ENCODE results near the gene ZNF823. TPM values are rescaled to one million over a fixed set of nuclear protein-coding genes. Genes with fewer than 3 reads are reported as not detected.
"Not testable (repeated sequence)": the region's sequence is repeated elsewhere in the genome, so short reads cannot be mapped to it uniquely, and the experiment has no call there.

The ZNF823 gene
- polyA plus RNA-seq, 3 donors = 1.4 to 2.8 (median 2.1) TPM

- no peak overlapping the region for H3K27ac ChIP-seq (ENCODE audit: low read depth, low read length)
- WGBS, 3 donors = 20 to 24% (median 22%) methylated on average over 16 of the region's 16 CpGs
These were observed 44.9 kb downstream of the ZNF823 start for GRCh38 chr19:11693505-11694499.

GRCh38 chr19:11692127-11692790 is 46.5 kb downstream of the ZNF823 start:
- WGBS, 3 donors = 63 to 94% (median 85%) methylated on average over 11 of the region's 11 CpGs
- no peak overlapping the region for H3K27ac ChIP-seq (ENCODE audit: low read depth, low read length)

- H3K27ac ChIP-seq (ENCODE audit: low read depth, low read length) = no peak overlapping the region
- 89 to 91% (median 91%) methylated on average over 4 of the region's 4 CpGs for WGBS, 3 donors
These were observed 52.8 kb downstream of the ZNF823 start for GRCh38 chr19:11685676-11686650.

GRCh38 chr19:11684987-11685675 is 53.6 kb downstream of the ZNF823 start:
- 91 to 94% (median 94%) methylated on average over 3 of the region's 3 CpGs for WGBS, 3 donors
- H3K27ac ChIP-seq (ENCODE audit: low read depth, low read length) = no peak overlapping the region

GRCh38 chr19:11680689-11681302 is 58.0 kb downstream of the ZNF823 start:
- no peak overlapping the region for H3K27ac ChIP-seq (ENCODE audit: low read depth, low read length)
- WGBS, 3 donors = 90 to 97% (median 97%) methylated on average over 2 of the region's 2 CpGs

- 92 to 97% (median 95%) methylated on average over 1 of the region's 1 CpG for WGBS, 3 donors
- no peak overlapping the region for H3K27ac ChIP-seq (ENCODE audit: low read depth, low read length)
These were observed 60.2 kb downstream of the ZNF823 start for GRCh38 chr19:11678504-11678903.

GRCh38 chr19:11676661-11677600 is 61.8 kb downstream of the ZNF823 start:
- WGBS, 3 donors = 94 to 99% (median 94%) methylated on average over 36 to 41 of the region's 47 CpGs
- H3K27ac ChIP-seq (ENCODE audit: low read depth, low read length) = not testable (repeated sequence)

- 94 to 98% (median 95%) methylated on average over 5 to 6 of the region's 6 CpGs for WGBS, 3 donors
- no peak overlapping the region for H3K27ac ChIP-seq (ENCODE audit: low read depth, low read length)
These were observed 63.2 kb downstream of the ZNF823 start for GRCh38 chr19:11675569-11675968.

- 6 to 12% (median 9%) methylated on average over 21 to 26 of the region's 26 CpGs for WGBS, 3 donors
- no peak overlapping the region for H3K27ac ChIP-seq (ENCODE audit: low read depth, low read length)
These were observed 64.7 kb downstream of the ZNF823 start for GRCh38 chr19:11674067-11674492.

- H3K27ac ChIP-seq (ENCODE audit: low read depth, low read length) = no peak overlapping the region
- WGBS, 3 donors = 1 to 2% (median 2%) methylated on average over 14 of the region's 14 CpGs
These were observed 65.1 kb downstream of the ZNF823 start for GRCh38 chr19:11673608-11674041.

Other genes with a start within 250 kb of the ZNF823 start
- 1 to 10 TPM; 5.8 to 8.0 (median 6.5) TPM for gene ZNF653, start 233.1 kb downstream of the ZNF823 start, polyA plus RNA-seq
- 10 to 100 TPM; 48.1 to 56.4 (median 50.4) TPM for gene ECSIT, start 209.8 kb downstream of the ZNF823 start, polyA plus RNA-seq
- 10 to 100 TPM in 2 of 3 donors, 1 to 10 TPM in 1; 4.3 to 39.0 (median 21.4) TPM for gene CNN1, start 200.1 kb downstream of the ZNF823 start, polyA plus RNA-seq
- gene ELOF1, start 179.7 kb downstream of the ZNF823 start, polyA plus RNA-seq = 10 to 100 TPM; 52.6 to 55.2 (median 55.1) TPM
- gene ACP5, start 161.3 kb downstream of the ZNF823 start, polyA plus RNA-seq = 10 to 100 TPM in 1 of 3 donors, 1 to 10 TPM in 2; 9.7 to 19.6 (median 9.9) TPM
- gene ZNF627, start 141.5 kb downstream of the ZNF823 start, polyA plus RNA-seq = 1 to 10 TPM; 1.7 to 5.7 (median 2.4) TPM
- 1 to 10 TPM; 1.2 to 2.4 (median 1.9) TPM for gene ZNF441, start 28.1 kb upstream of the ZNF823 start, polyA plus RNA-seq
- gene ZNF491, start 59.6 kb upstream of the ZNF823 start, polyA plus RNA-seq = 1 to 10 TPM in 1 of 3 donors, under 1 TPM in 2; 0.22 to 1.0 (median 0.58) TPM
- 1 to 10 TPM; 1.8 to 4.2 (median 2.6) TPM for gene ZNF440, start 75.3 kb upstream of the ZNF823 start, polyA plus RNA-seq
- gene ZNF439, start 109.8 kb upstream of the ZNF823 start, polyA plus RNA-seq = 1 to 10 TPM in 2 of 3 donors, under 1 TPM in 1; 0.88 to 2.2 (median 1.4) TPM
- 1 to 10 TPM; 2.4 to 3.9 (median 3.4) TPM for gene ZNF69, start 148.8 kb upstream of the ZNF823 start, polyA plus RNA-seq
- 1 to 10 TPM; 3.7 to 6.2 (median 4.4) TPM for gene ZNF700, start 186.2 kb upstream of the ZNF823 start, polyA plus RNA-seq
- 1 to 10 TPM in 2 of 3 donors, under 1 TPM in 1; 0.79 to 2.4 (median 2.0) TPM for gene ZNF763, start 226.1 kb upstream of the ZNF823 start, polyA plus RNA-seq

All from adipose tissue (tissue), 3 donors.